SH-SY5Y (cell line): ENCODE results near the gene CYP2U1.

Source experiments
- GATA2 ChIP-seq: IDR thresholded peaks from 2 replicates; pipeline ENCODE4 v1.6.1; 2011; ENCODE audit warnings: mild to moderate bottlenecking, low read depth, low read length
- GATA3 ChIP-seq: IDR thresholded peaks from 2 replicates; pipeline ENCODE4 v1.6.1; 2011; ENCODE audit warnings: low read depth, mild to moderate bottlenecking, low read length, moderate library complexity

DNA sequence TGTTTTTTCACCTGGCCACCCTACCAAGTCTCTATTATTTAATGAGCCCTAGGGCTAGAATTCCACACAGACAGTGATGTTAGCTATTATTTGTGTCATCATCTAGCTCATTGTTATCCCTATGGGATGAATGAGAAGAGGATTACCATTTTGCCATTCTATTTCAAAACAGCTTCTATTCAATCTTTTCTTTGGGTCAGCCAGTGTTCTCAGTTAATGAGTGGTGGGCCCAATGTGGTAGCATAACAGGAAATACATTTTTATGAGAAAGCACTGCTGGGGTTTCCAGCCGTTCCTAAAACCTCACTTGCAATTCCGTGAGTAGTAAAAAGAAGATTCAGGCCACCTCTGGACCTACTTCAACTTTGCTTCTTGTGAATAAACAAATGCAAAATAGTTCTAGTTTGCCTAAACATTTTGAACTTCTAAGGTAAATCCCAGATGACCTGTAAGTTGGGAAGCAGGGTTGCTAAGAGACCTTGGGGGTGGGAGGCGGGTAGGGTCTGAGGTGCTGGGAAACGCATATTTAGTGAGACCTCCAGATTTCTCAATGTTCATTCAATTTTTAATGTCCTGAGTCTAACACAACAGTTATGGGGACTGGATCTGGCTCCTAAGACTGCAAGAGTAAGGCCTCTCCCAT is 24.8 kb upstream of the CYP2U1 start:
- no peak for TF ChIP-seq GATA3
- no peak for TF ChIP-seq GATA2
